CD4-positive, alpha-beta T cell treated with Interleukin-2 at 100 ng/mL for 4 hours (primary cell): ENCODE measurements around the gene SLC2A3.
A peak's percentile ranks its signal among the peaks of the same experiment; 100 is the strongest.
"Not testable (repeated sequence)": the region's sequence is repeated elsewhere in the genome, so short reads cannot be mapped to it uniquely, and the experiment has no call there.

Experiments used
- DNase-seq: peaks from one replicate; pipeline ENCODE4 v3.0.0-alpha.2; 2020; ENCODE audit warnings: low spot score

The SLC2A3 gene

DNA sequence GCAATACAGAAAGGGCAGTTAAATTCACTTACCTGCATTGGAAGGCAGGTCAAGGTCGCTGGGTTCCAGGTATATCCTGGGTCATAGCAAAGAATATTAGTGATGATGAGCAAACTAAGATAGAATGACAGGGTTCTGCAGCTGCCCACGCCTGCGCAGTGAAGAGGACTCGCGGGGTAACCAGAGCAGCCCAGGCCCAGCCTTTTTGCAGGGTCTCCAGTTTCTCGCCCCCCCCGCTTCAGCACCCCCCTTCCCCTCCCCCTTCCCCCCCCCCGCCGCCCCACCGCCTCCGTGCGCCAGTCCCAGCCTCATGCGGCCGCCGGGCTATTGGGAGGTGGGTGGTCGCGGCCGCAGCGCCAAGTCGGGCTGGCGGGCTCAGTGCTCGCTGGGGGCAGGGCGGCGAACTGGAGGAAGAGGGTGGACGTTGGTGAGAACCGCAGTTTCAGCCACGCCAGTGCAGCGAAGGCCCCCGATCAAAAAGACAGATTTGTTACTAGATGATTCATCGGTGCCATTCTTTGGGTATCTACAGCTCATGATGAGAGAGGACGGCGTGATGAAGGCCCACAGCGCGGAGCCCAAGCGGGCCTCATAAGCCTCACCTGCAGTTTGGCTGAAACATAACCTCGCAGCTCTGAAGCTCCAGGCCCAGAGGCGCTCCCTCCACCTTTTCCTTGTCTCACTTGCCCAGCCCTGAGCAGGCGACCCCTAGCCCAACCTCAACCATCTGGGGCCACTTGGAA is 20.2 kb downstream of the SLC2A3 start:
- DNase-seq, result peak; percentile 30

- not testable (repeated sequence) for DNase-seq
Observed at GRCh38 chr12:7910106-7910505, 25.9 kb downstream of the SLC2A3 start.

GRCh38 chr12:7907009-7907408 is 29.0 kb downstream of the SLC2A3 start:
- DNase-seq, result no peak

DNA sequence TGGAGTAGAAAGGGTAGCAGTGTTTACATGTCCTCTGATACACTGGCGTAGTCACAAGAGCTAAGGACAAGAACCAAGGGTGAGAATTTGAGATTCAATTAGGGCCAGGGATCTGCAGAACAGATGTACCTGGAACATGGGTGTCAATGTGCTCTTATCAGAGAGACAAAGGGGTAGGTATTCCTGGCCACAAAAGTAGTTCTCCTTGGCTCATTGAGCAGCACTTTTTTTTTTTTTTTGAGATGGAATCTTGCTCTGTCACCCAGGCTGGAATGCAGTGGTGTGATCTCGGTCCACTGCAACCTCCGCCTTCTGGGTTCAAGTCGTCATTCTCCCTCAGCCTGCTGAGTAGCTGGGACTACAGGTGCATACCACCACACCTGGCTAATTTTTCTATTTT is 29.7 kb downstream of the SLC2A3 start:
- not testable (repeated sequence) for DNase-seq

- not testable (repeated sequence) for DNase-seq
Observed at GRCh38 chr12:7905600-7906125, 30.3 kb downstream of the SLC2A3 start.

- DNase-seq, result no peak
Observed at GRCh38 chr12:7905071-7905470, 30.9 kb downstream of the SLC2A3 start.

DNA sequence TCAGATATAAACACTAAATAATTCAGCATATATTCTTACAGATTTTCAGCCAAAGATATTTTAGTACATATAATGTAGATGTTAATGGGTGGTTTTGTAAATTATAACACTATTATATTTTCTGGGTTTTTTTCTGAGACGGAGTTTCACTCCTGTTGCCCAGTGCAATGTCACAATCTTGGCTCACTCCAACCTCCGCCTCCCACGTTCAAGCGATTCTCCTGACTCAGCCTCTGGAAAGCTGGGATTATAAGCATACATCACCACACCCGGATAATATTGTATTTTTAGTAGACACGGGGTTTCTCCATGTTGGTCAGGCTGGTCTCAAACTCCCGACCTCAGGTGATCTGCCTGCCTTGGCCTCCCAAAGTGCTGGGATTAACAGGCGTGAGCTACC is 33.6 kb downstream of the SLC2A3 start:
- not testable (repeated sequence) for DNase-seq

DNA sequence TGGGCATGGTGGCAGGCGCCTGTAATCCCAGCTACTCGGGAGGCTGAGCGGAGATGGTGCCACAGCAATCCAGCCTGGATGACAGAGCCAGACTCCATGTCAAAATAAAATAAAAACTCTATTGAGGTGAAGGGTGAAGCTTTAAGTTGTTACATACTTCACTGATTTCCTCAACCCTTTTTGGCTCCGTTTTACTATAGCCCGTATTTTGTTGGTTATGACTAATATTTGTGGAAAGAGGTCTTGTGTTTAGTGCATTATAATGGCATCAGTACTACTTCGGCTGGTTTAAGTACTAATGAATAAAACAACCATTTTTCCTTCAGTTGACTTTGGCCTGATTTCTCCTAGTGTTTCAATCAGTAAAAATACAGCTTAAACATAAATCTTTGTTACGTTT is 36.2 kb downstream of the SLC2A3 start:
- DNase-seq, result no peak

- not testable (repeated sequence) for DNase-seq
Observed at GRCh38 chr12:7896726-7897125, 39.3 kb downstream of the SLC2A3 start.

GRCh38 chr12:7892186-7892980 is 43.6 kb downstream of the SLC2A3 start:
- DNase-seq, result no peak

DNA sequence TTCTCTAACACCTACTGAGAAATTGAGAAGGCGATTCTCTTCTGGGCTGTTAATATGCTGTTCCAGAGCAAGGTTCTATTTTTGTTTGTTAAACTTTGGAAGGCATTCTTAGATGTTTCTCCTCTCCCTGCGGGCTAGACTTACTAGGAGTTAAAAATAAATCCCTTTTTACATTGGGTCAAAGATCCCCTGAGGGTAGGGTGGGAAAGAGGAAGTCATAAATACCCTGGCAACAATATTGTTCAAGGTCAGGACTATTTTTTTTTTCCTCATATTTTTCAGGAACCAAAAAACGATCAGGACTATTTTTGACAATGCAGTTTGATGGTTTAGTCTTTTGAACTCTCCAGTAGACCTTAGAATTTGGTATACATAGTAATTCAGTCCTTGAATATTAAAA is 51.3 kb downstream of the SLC2A3 start:
- DNase-seq, result no peak

DNA sequence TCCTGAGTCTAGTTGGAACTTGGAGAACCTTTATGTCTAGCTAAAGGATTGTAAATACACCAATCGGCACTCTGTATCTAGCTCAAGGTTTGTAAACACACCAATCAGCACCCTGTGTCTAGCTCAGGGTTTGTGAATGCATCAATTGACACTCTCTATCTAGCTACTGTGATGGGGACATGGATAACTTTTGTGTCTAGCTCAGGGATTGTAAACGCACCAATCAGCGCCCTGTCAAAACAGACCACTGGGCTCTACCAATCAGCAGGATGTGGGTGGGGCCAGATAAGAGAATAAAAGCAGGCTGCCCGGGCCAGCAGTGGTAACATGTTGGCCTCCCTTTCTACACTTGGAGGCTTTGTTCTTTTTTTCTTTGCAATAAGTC is 54.3 kb downstream of the SLC2A3 start:
- not testable (repeated sequence) for DNase-seq

DNA sequence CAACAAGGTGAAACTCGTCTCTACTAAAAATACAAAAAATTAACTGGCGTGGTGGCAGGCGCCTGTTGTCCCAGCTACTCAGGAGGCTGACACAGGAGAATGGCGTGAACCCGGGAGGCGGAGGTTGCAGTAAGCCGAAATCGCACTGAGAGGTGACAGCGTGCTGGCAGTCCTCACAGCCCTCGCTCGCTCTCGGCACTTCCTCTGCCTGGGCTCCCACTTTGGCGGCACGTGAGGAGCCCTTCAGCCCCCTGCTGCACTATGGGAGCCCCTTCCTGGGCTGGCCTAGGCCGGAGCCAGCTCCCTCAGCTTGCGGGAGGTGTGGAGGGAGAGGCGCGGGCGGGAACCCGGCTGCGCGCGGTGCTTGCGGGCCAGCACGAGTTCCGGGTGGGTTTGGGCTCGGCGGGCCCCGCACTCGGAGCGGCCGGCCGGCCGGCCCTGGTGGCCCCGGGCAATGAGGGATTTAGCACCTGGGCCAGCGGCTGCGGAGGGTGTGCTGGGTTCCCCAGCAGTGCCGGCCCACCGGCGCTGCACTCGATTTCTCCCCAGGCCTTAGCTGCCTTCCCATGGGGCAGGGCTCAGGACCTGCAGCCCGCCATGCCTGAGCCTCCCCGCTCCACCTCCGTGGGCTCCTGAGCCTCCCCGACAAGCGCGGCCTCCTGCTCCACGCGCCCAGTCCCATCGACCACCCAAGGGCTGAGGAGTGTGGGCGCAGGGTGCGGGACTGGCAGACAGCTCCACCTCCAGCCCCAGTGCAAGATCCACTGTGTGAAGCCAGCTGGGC is 54.8 kb downstream of the SLC2A3 start:
- DNase-seq, result not testable (repeated sequence)

- DNase-seq, result no peak
Observed at GRCh38 chr12:7879246-7879645, 56.7 kb downstream of the SLC2A3 start.

- no peak for DNase-seq
Observed at GRCh38 chr12:7877420-7877819, 58.6 kb downstream of the SLC2A3 start.

- no peak for DNase-seq
Observed at GRCh38 chr12:7872566-7873319, 63.2 kb downstream of the SLC2A3 start, which contains the start of gene SLC2A14. TSS of gene SLC2A14 (minus strand) at chr12:7872915. CDS start at chr12:7869880, 3,035 bp downstream.

DNA sequence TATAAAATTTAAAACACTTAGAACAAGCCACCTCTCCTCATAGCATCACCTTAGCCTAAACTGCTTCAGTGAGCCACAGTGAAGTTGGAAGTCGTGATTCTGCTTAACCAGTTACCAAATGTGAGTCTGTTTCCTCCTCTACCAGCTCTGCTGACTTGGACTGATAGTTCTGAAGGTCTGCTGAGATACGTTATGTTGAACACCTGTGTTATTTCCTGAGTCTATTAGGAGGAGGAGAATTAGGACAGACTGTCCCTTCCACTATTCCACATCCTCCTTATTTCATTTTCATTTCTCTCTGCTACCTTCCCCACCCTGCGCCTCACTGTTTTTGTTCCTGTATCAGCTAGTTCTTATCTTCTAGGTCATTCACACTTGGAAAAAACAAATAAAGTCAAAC is 65.7 kb downstream of the SLC2A3 start:
- no peak for DNase-seq
